SK-N-SH treated with all-trans-retinoic acid at 6 μM for 48 hours (cell line): Measurements from ENCODE around the gene IFNA21.
"Not testable (repeated sequence)": the region's sequence is repeated elsewhere in the genome, so short reads cannot be mapped to it uniquely, and the experiment has no call there.

ENCODE experiments used
- ATAC-seq: fragments of 200-7000 bp; cut with Tn5 transposase; 3 replicates; pipeline ENCODE4 v1.9.1; 2020; ENCODE audit warnings: mild to moderate bottlenecking, moderate library complexity
- BACH2 ChIP-seq: fragments of 250-450 bp; sonication (Bioruptor Pico); IDR thresholded peaks from 2 replicates; pipeline ENCODE4 v1.9.0; 2021; ENCODE audit warnings: mild to moderate bottlenecking, borderline replicate concordance
- CSDC2 ChIP-seq: fragments of 250-450 bp; sonication (Bioruptor Pico); IDR thresholded peaks from 2 replicates; pipeline ENCODE4 v1.5.0; 2020; ENCODE audit warnings: mild to moderate bottlenecking, moderate library complexity
- CSRNP3 ChIP-seq: fragments of 250-450 bp; sonication (Bioruptor Pico); IDR thresholded peaks from 2 replicates; pipeline ENCODE4 v1.5.1; 2021; ENCODE audit warnings: mild to moderate bottlenecking, moderate library complexity
- ESRRG ChIP-seq: fragments of 250-450 bp; sonication (Bioruptor Pico); IDR thresholded peaks from 2 replicates; pipeline ENCODE4 v1.6.1; 2021; ENCODE audit warnings: mild to moderate bottlenecking
- GLIS3 ChIP-seq: fragments of 250-450 bp; sonication (Bioruptor Pico); IDR thresholded peaks from 2 replicates; pipeline ENCODE4 v1.5.0; 2020; ENCODE audit warnings: mild to moderate bottlenecking, moderate library complexity
- ISL1 ChIP-seq: fragments of 250-450 bp; sonication (Bioruptor Pico); IDR thresholded peaks from 2 replicates; pipeline ENCODE4 v2.1.2; 2022; ENCODE audit warnings: mild to moderate bottlenecking, moderate library complexity
- PATZ1 ChIP-seq: fragments of 250-450 bp; sonication (Bioruptor Pico); IDR thresholded peaks from 2 replicates; pipeline ENCODE4 v1.8.0; 2020; ENCODE audit warnings: mild to moderate bottlenecking, moderate library complexity, borderline replicate concordance
- RARB ChIP-seq: fragments of 250-450 bp; sonication (Bioruptor Pico); IDR thresholded peaks from 2 replicates; pipeline ENCODE4 v1.8.0; 2021; ENCODE audit warnings: mild to moderate bottlenecking, moderate library complexity
- TCF4 ChIP-seq: fragments of 250-450 bp; sonication (Bioruptor Pico); IDR thresholded peaks from 2 replicates; pipeline ENCODE4 v1.8.0; 2021; ENCODE audit warnings: mild to moderate bottlenecking, moderate library complexity, borderline replicate concordance
- TOX ChIP-seq: fragments of 250-450 bp; sonication (Bioruptor Pico); IDR thresholded peaks from 2 replicates; pipeline ENCODE4 v1.8.0; 2021; ENCODE audit warnings: mild to moderate bottlenecking, moderate library complexity, borderline replicate concordance
- ZC3H10 ChIP-seq: fragments of 250-450 bp; sonication (Bioruptor Pico); IDR thresholded peaks from 2 replicates; pipeline ENCODE4 v1.5.1; 2021; ENCODE audit warnings: mild to moderate bottlenecking, moderate library complexity
- ZFP3 ChIP-seq: fragments of 250-450 bp; sonication (Bioruptor Pico); IDR thresholded peaks from 2 replicates; pipeline ENCODE4 v1.5.0; 2020; ENCODE audit warnings: mild to moderate bottlenecking, moderate library complexity
- ZFP30 ChIP-seq: fragments of 450-650 bp; formaldehyde crosslinking; IDR thresholded peaks from 2 replicates; pipeline ENCODE4 v1.5.0; 2022; ENCODE audit warnings: mild to moderate bottlenecking, moderate library complexity
- ZNF565 ChIP-seq: fragments of 450-650 bp; formaldehyde crosslinking; conservative IDR thresholded peaks from 2 replicates; pipeline ENCODE4 v1.5.0; 2020; ENCODE audit warnings: low read depth, mild to moderate bottlenecking, moderate library complexity
- TF ChIP-seq, protein P1 (sequence below): fragments of 250-450 bp; sonication (Bioruptor Pico); IDR thresholded peaks from 2 replicates; pipeline ENCODE4 v1.5.0; 2020; ENCODE audit warnings: mild to moderate bottlenecking, moderate library complexity
- TF ChIP-seq, protein P2 (sequence below): fragments of 250-450 bp; sonication (Bioruptor Pico); IDR thresholded peaks from 2 replicates; pipeline ENCODE4 v1.8.0; 2021; ENCODE audit warnings: low read depth, mild to moderate bottlenecking, moderate library complexity, borderline replicate concordance

Gene IFNA21

DNA sequence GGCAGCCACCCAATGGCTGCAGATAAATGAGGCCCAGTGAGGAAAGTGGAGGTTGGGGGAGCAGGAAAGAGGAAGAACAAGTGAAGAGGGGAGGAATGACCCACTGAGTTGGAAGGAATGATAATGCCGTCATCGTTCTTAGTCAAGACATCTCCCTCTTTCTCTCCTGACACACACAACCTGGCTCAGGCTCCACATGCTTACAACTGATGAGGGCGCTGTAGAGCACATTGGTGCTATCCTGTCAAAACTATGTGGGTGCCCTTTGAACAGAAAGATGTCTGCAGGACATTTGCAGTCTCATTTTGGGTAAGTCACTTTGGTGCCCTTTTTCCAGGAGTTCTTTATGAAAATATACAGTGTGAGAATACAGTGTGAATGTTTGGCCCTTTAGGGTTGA, 30.7 kb downstream of the IFNA21 start:
- ATAC-seq: no peak

DNA sequence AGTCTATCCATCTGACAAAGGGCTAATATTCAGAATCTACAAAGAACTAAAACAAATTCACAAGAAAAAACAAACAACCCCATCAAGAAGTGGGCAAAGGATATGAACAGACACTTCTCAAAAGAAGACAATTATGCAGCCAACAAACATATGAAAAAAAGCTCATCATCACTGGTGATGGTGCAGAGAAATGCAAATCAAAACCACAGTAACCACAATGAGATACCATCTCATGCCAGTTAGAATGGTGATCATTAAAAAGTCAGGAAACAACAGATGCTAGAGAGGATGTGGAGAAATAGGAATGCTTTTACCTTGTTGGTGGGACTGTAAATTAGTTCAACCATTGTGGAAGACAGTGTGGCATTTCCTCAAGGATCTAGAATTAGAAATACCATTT, 38.3 kb downstream of the IFNA21 start:
- not testable (repeated sequence) for ATAC-seq

More for the DNA sequence above, 30.7 kb downstream of the IFNA21 start:
- TF ChIP-seq ZNF565 (no peak), ZC3H10 (no peak), RARB (CRISPR knock-in tag) (no peak), BACH2 (CRISPR knock-in tag) (no peak), ESRRG (CRISPR knock-in tag) (no peak), TCF4 (CRISPR knock-in tag) (no peak), ZFP3 (CRISPR knock-in tag) (no peak), CSRNP3 (CRISPR knock-in tag) (no peak), ISL1 (CRISPR knock-in tag) (no peak), CSDC2 (CRISPR knock-in tag) (no peak), PATZ1 (CRISPR knock-in tag) (no peak), ZFP30 (CRISPR knock-in tag) (no peak)
- TF ChIP-seq, protein P1, sequence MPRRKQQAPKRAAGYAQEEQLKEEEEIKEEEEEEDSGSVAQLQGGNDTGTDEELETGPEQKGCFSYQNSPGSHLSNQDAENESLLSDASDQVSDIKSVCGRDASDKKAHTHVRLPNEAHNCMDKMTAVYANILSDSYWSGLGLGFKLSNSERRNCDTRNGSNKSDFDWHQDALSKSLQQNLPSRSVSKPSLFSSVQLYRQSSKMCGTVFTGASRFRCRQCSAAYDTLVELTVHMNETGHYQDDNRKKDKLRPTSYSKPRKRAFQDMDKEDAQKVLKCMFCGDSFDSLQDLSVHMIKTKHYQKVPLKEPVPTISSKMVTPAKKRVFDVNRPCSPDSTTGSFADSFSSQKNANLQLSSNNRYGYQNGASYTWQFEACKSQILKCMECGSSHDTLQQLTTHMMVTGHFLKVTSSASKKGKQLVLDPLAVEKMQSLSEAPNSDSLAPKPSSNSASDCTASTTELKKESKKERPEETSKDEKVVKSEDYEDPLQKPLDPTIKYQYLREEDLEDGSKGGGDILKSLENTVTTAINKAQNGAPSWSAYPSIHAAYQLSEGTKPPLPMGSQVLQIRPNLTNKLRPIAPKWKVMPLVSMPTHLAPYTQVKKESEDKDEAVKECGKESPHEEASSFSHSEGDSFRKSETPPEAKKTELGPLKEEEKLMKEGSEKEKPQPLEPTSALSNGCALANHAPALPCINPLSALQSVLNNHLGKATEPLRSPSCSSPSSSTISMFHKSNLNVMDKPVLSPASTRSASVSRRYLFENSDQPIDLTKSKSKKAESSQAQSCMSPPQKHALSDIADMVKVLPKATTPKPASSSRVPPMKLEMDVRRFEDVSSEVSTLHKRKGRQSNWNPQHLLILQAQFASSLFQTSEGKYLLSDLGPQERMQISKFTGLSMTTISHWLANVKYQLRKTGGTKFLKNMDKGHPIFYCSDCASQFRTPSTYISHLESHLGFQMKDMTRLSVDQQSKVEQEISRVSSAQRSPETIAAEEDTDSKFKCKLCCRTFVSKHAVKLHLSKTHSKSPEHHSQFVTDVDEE: no peak

DNA sequence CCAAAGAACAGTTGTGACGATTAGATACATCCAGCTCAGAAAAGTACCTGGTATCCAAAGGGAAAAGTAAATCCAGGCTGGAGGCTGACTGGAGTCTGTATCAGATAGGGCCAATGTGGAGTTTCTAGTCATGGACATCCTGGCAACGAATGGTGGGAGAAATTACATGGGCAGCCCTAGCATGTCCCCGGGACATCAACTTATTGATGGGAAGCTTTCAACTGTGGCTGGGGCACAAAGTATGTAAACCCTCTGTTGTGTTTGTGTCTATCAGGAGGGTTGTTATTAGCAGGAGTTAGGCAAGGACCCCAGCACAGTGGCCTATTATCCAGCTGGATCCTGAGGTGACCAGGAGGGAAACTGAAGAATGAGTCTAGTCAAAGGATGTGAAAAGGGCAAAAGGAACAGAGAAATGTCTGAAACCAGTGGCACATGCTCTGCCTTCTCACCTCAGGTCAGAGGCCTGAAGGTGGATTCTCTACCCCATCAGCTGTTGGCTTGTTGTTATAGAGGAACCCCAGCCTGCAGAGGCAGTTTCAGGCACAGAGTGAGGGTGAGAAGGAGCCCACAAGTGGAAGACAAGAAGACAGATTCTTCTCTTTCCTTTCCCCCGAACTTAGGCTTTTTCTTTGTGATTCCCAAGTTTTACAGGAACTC, 44.7 kb downstream of the IFNA21 start:
- TF ChIP-seq RARB (CRISPR knock-in tag): no peak
- no peak for ATAC-seq

GRCh38 chr9:21121079-21121478, 45.4 kb downstream of the IFNA21 start:
- no peak for ATAC-seq
- TF ChIP-seq ESRRG (CRISPR knock-in tag) (no peak), CSDC2 (CRISPR knock-in tag) (no peak), ZC3H10 (no peak), GLIS3 (CRISPR knock-in tag) (no peak), TOX (CRISPR knock-in tag) (no peak), ZNF565 (no peak), ZFP30 (CRISPR knock-in tag) (no peak), PATZ1 (CRISPR knock-in tag) (no peak)
- TF ChIP-seq, protein P2, sequence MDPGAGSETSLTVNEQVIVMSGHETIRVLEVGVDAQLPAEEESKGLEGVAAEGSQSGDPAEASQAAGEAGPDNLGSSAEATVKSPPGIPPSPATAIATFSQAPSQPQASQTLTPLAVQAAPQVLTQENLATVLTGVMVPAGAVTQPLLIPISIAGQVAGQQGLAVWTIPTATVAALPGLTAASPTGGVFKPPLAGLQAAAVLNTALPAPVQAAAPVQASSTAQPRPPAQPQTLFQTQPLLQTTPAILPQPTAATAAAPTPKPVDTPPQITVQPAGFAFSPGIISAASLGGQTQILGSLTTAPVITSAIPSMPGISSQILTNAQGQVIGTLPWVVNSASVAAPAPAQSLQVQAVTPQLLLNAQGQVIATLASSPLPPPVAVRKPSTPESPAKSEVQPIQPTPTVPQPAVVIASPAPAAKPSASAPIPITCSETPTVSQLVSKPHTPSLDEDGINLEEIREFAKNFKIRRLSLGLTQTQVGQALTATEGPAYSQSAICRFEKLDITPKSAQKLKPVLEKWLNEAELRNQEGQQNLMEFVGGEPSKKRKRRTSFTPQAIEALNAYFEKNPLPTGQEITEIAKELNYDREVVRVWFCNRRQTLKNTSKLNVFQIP (CRISPR knock-in tag): no peak
- TF ChIP-seq, all 23 proteins: peak for 0
